H1 (cell line): Measurements from ENCODE around the gene TMUB2. TPM values are rescaled to one million over a fixed set of nuclear protein-coding genes. Genes with fewer than 3 reads are reported as not detected.

Source experiments
- CTCF ChIA-PET: fragments of 300-600 bp; sonication (Branson Sonifier 250); formaldehyde crosslinking; loops from one replicate; lab custom pipeline; 2021; ENCODE audit not compliant: partially characterized antibody; lab: Charles Lee
- POLR2A ChIA-PET: fragments of 300-600 bp; sonication (Branson Sonifier 250); formaldehyde crosslinking; loops from one replicate; lab custom pipeline; 2021; ENCODE audit warnings: inconsistent platforms; ENCODE audit not compliant: partially characterized antibody; lab: Charles Lee
- DNase-seq, 2 experiments: peaks; one replicate each; pipeline versions ENCODE4 v3.0.0 to v3.0.0-alpha.2; 2010 to 2022; ENCODE audit warnings: low spot score in 2 of 2, low read depth in 1 of 2, mixed read lengths in 1 of 2
- FAIRE-seq: peaks from 2 replicates; lab custom pipeline; 2011; peaks lifted over from hg19 to GRCh38; lab: Jason Lieb, UNC
- H2AFZ ChIP-seq: 2 replicates; pipeline ENCODE4 v1.8.1; 2012; ENCODE audit warnings: low read length, inconsistent platforms
- H2AK5ac ChIP-seq: 2 replicates; pipeline ENCODE4 v1.6.1; 2013; ENCODE audit warnings: low read depth, low read length
- H2BK120ac ChIP-seq: replicated peaks from 2 replicates; pipeline ENCODE3; 2013; ENCODE audit warnings: low read depth, low read length, inconsistent platforms
- H2BK12ac ChIP-seq: 2 replicates; pipeline ENCODE4 v1.6.1; 2013; ENCODE audit warnings: low read depth, low read length
- H2BK15ac ChIP-seq: 2 replicates; pipeline ENCODE4 v1.6.1; 2013; ENCODE audit warnings: low read length
- H2BK20ac ChIP-seq: 2 replicates; pipeline ENCODE4 v1.6.1; 2013; ENCODE audit warnings: low read length
- H2BK5ac ChIP-seq: 2 replicates; pipeline ENCODE4 v1.6.1; 2013; ENCODE audit warnings: low read depth, low read length
- H3K14ac ChIP-seq: 2 replicates; pipeline ENCODE4 v1.6.1; 2013; ENCODE audit warnings: inconsistent platforms; ENCODE audit not compliant: insufficient read length
- H3K18ac ChIP-seq: 2 replicates; pipeline ENCODE4 v1.6.1; 2013; ENCODE audit warnings: low read length; ENCODE audit errors: extremely low read depth
- H3K23ac ChIP-seq: 2 replicates; pipeline ENCODE4 v1.6.1; 2013; ENCODE audit warnings: inconsistent platforms; ENCODE audit not compliant: insufficient read length
- H3K23me2 ChIP-seq: 2 replicates; pipeline ENCODE4 v1.6.1; 2013; ENCODE audit warnings: low read depth, low read length
- H3K27ac ChIP-seq: 2 replicates; pipeline ENCODE4 v1.6.1; 2011; ENCODE audit warnings: low read depth, low read length, inconsistent platforms
- H3K27me3 ChIP-seq, 4 experiments: replicated peaks in 1 of 4; 1 replicate in 1 of 4; 2 replicates in 3 of 4; pipeline versions ENCODE4 v1.6.1 to v1.8.1; 2011 to 2013; ENCODE audit warnings: low read length in 3 of 4, mild to moderate bottlenecking in 3 of 4, inconsistent platforms in 2 of 4, mixed read lengths in 2 of 4, moderate library complexity in 1 of 4; ENCODE audit not compliant: control insufficient read depth in 3 of 4, insufficient read depth in 3 of 4; ENCODE audit errors: extremely low read depth in 1 of 4
- H3K36me3 ChIP-seq, 4 experiments: 2 replicates each; pipeline versions ENCODE4 v1.6.1 to v1.8.1; 2011 to 2013; ENCODE audit warnings: mild to moderate bottlenecking in 4 of 4, low read length in 3 of 4, moderate library complexity in 2 of 4, control low read depth in 1 of 4, inconsistent platforms in 1 of 4; ENCODE audit not compliant: insufficient read depth in 4 of 4, control insufficient read depth in 2 of 4
- H3K4ac ChIP-seq: replicated peaks from 2 replicates; pipeline ENCODE3; 2013; ENCODE audit warnings: low read length, low read depth, mixed read lengths, inconsistent platforms; ENCODE audit not compliant: insufficient read length
- H3K4me1 ChIP-seq, 4 experiments: replicated peaks in 1 of 4; 1 replicate in 1 of 4; 2 replicates in 3 of 4; pipeline versions ENCODE4 v1.6.1 to v1.8.1; 2011 to 2013; ENCODE audit warnings: low read length in 3 of 4, inconsistent platforms in 2 of 4, mixed read lengths in 1 of 4; ENCODE audit not compliant: insufficient read depth in 4 of 4, control insufficient read depth in 3 of 4
- H3K4me2 ChIP-seq, 2 experiments: 2 replicates each; pipeline versions ENCODE4 v1.6.1 to v1.8.1; 2011 to 2013; ENCODE audit warnings: low read depth in 2 of 2, low read length in 2 of 2, control low read depth in 1 of 2, inconsistent platforms in 1 of 2, mild to moderate bottlenecking in 1 of 2; ENCODE audit not compliant: insufficient read depth in 1 of 2
- H3K4me3 ChIP-seq, 4 experiments: fragments of 200-600, 300-600 bp in 1 of 4; sonication (generic), shearing (Covaris generic), sonication (Bioruptor Twin) in 1 of 4; 2 replicates each; pipeline versions ENCODE4 v1.5.1 to v1.8.1; 2011 to 2016; ENCODE audit warnings: low read length in 4 of 4, low read depth in 3 of 4, control low read depth in 2 of 4, inconsistent platforms in 2 of 4, mild to moderate bottlenecking in 2 of 4, mixed read lengths in 1 of 4, moderate library complexity in 1 of 4; ENCODE audit not compliant: insufficient read depth in 2 of 4; ENCODE audit errors: extremely low read depth in 1 of 4
- H3K56ac ChIP-seq: replicated peaks from 2 replicates; pipeline ENCODE3; 2013; ENCODE audit warnings: low read depth, mild to moderate bottlenecking, mixed read lengths, low read length, inconsistent platforms; ENCODE audit not compliant: insufficient read length
- H3K79me1 ChIP-seq: 2 replicates; pipeline ENCODE4 v1.6.1; 2013; ENCODE audit warnings: low read depth, low read length, control low read depth
- H3K79me2 ChIP-seq, 2 experiments: 2 replicates each; pipeline versions ENCODE4 v1.6.1 to v1.8.1; 2012 to 2013; ENCODE audit warnings: low read length in 2 of 2, mild to moderate bottlenecking in 2 of 2, inconsistent platforms in 1 of 2; ENCODE audit not compliant: insufficient read depth in 2 of 2, control insufficient read depth in 1 of 2
- H3K9ac ChIP-seq, 4 experiments: replicated peaks in 1 of 4; 1 replicate in 1 of 4; 2 replicates in 3 of 4; pipeline versions ENCODE4 v1.6.1 to v1.8.1; 2011 to 2013; ENCODE audit warnings: low read depth in 3 of 4, low read length in 3 of 4, control low read depth in 2 of 4, mild to moderate bottlenecking in 2 of 4, moderate library complexity in 2 of 4, inconsistent platforms in 1 of 4; ENCODE audit errors: extremely low read depth in 1 of 4
- H3K9me3 ChIP-seq, 2 experiments: 2 replicates each; pipeline versions ENCODE4 v1.6.1 to v1.8.1; 2012 to 2013; ENCODE audit warnings: mild to moderate bottlenecking in 2 of 2, moderate library complexity in 2 of 2, control low read depth in 1 of 2, inconsistent platforms in 1 of 2, low read depth in 1 of 2, low read length in 1 of 2, mixed read lengths in 1 of 2; ENCODE audit not compliant: insufficient read depth in 2 of 2
- H4K20me1 ChIP-seq, 2 experiments: replicated peaks in 1 of 2; 2 replicates each; pipeline versions ENCODE3 to v1.8.1; 2011 to 2013; ENCODE audit warnings: inconsistent platforms in 2 of 2, low read length in 2 of 2, mild to moderate bottlenecking in 1 of 2; ENCODE audit not compliant: insufficient read depth in 2 of 2, control insufficient read depth in 1 of 2
- H4K5ac ChIP-seq: 2 replicates; pipeline ENCODE4 v1.6.1; 2013; ENCODE audit warnings: low read length, low read depth, mixed read lengths, inconsistent platforms; ENCODE audit not compliant: insufficient read length
- H4K8ac ChIP-seq: 2 replicates; pipeline ENCODE4 v1.8.0; 2013; ENCODE audit warnings: mild to moderate bottlenecking, moderate library complexity, low read length, inconsistent platforms; ENCODE audit not compliant: insufficient read depth; ENCODE audit errors: extremely low read depth
- H4K91ac ChIP-seq: replicated peaks from 2 replicates; pipeline ENCODE3; 2013; ENCODE audit warnings: low read length, mixed read lengths, inconsistent platforms; ENCODE audit not compliant: insufficient read length
- CBX5 ChIP-seq: fragments of 300-800, 300-1000 bp; sonication (generic); IDR thresholded peaks from 2 replicates; pipeline ENCODE4 v1.7.1; 2016; ENCODE audit warnings: antibody characterized with exemption, low read length, low read depth
- CREB1 ChIP-seq: IDR thresholded peaks from 2 replicates; pipeline ENCODE4 v1.6.1; 2012; ENCODE audit warnings: inconsistent platforms
- CTBP2 ChIP-seq: IDR thresholded peaks from 2 replicates; pipeline ENCODE4 v1.7.0; 2011; ENCODE audit warnings: borderline replicate concordance, mild to moderate bottlenecking, moderate library complexity, mixed read lengths, low read length; ENCODE audit not compliant: insufficient read depth, insufficient read length
- HDAC2 ChIP-seq, 2 experiments: fragments of 300-600 bp in 1 of 2; sonication (generic) in 1 of 2; IDR thresholded peaks; 2 replicates each; pipeline ENCODE4 v1.6.1; 2011 to 2012; ENCODE audit warnings: low read depth in 2 of 2, low read length in 2 of 2, mild to moderate bottlenecking in 2 of 2, moderate library complexity in 2 of 2, borderline replicate concordance in 1 of 2, inconsistent platforms in 1 of 2
- MAFK ChIP-seq: IDR thresholded peaks from 2 replicates; pipeline ENCODE4 v1.6.1; 2012; ENCODE audit warnings: low read depth, mild to moderate bottlenecking, improper control_type of control experiment, low read length
- NRF1 ChIP-seq: IDR thresholded peaks from 2 replicates; pipeline ENCODE4 v1.6.1; 2011; ENCODE audit warnings: mild to moderate bottlenecking, low read depth, low read length, improper control_type of control experiment
- WGBS, 2 experiments: shearing (Covaris generic) in 1 of 2; methylation state at CpG; one replicate each; pipeline versions ENCODE4 v1.1.6 to v1.1.7; 2013 to 2015; ENCODE audit warnings: low lambda C conversion rate in 2 of 2, mixed read lengths in 2 of 2, inconsistent platforms in 1 of 2, low coverage in 1 of 2, missing lambda C conversion rate in 1 of 2; ENCODE audit not compliant: insufficient replicate concordance in 2 of 2, insufficient coverage in 1 of 2, insufficient read length in 1 of 2; ENCODE audit errors: extremely low coverage in 1 of 2, missing lambda C conversion rate in 1 of 2; 5-methylcytosine and 5-hydroxymethylcytosine counted together
- polyA plus RNA-seq, 7 experiments: library from polyadenylated mRNA; depleted of rRNA in 3 of 7; stranded (reverse) in 5 of 7; unstranded in 2 of 7; fragments of >200 nt in 5 of 7; fragments of 200-250 nt in 2 of 7; gene quantifications; 1 replicate in 5 of 7; 2 replicates in 1 of 7; 4 replicates in 1 of 7; pipeline versions ENCODE4 v1.2.1 to v1.2.3, GENCODE V29; 2011 to 2013; ENCODE audit warnings: missing spikeins in 2 of 7, mixed read lengths in 2 of 7
- total RNA-seq: library from RNA; stranded (reverse); fragmentation: NEBNext Ultra II Directional; extraction: Animal tissue kit (Norgen Biotek cat#: 25700); gene quantifications from 2 replicates; pipeline ENCODE4 v1.2.1, GENCODE V29; 2021
- TF ChIP-seq, protein P1 (sequence below): IDR thresholded peaks from 2 replicates; pipeline ENCODE4 v1.6.1; 2012; ENCODE audit warnings: low read length, inconsistent platforms
- TF ChIP-seq, protein P2 (sequence below), 3 experiments: IDR thresholded peaks; 1 replicate in 2 of 3; 2 replicates in 1 of 3; pipeline versions ENCODE4 v1.5.1 to v1.6.1; 2011; ENCODE audit warnings: low read length in 3 of 3, mild to moderate bottlenecking in 3 of 3, inconsistent platforms in 2 of 3, low read depth in 1 of 3, moderate library complexity in 1 of 3; ENCODE audit not compliant: insufficient read depth in 1 of 3; ENCODE audit errors: control extremely low read depth in 1 of 3

Gene TMUB2
- total and polyA plus RNA-seq, 2 of the 8 experiments (the other 6 are each of a cell fraction or from before 2014, with no cell fraction given), result 18.5 to 30.5 TPM

DNA sequence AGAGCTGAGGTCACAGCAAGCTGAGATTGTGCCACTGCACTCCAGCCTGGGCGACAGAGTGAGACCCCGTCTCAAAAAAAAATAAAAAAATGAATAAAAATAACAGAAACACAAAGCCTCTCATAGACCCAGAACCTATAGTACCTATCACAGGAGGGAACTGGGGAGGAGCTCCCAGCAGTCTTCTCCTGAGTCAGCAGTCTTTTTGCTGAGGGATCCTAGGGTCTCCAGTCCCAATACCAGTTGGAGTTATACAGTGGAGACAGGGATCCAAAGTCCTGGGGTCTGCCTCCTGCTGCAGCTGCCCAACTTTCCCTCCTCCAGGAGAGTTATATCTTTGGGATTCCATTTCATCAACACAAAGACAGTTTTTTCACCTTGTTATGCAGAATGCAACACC lies 3.7 kb upstream of the TMUB2 start:
- no peak overlapping the region for H3K27ac ChIP-seq
- H3K79me1 ChIP-seq, result peaks cover 9% of the 10 kb centered on the region
- no peak overlapping the region for H4K91ac ChIP-seq
- H3K4ac ChIP-seq, result no peak overlapping the region
- no peak overlapping the region for H2BK20ac ChIP-seq
- no peak for FAIRE-seq
- POLR2A ChIA-PET, result interaction anchor here (5.0 to 5.8 kb wide), 2 partner anchors 9 to 16 kb away, joined by 21 to 84 read pairs; partner anchors contain the start of gene ASB16
- no peak overlapping the region for H3K23ac ChIP-seq
- H3K9me3 ChIP-seq, result no peaks in the 10 kb centered on the region
- peaks cover 10 to 20% (median 17%) of the 10 kb centered on the region in 4 experiments for H3K36me3 ChIP-seq
- H2BK120ac ChIP-seq, result no peak overlapping the region
- DNase-seq, result no peak
- TF ChIP-seq, protein P1, sequence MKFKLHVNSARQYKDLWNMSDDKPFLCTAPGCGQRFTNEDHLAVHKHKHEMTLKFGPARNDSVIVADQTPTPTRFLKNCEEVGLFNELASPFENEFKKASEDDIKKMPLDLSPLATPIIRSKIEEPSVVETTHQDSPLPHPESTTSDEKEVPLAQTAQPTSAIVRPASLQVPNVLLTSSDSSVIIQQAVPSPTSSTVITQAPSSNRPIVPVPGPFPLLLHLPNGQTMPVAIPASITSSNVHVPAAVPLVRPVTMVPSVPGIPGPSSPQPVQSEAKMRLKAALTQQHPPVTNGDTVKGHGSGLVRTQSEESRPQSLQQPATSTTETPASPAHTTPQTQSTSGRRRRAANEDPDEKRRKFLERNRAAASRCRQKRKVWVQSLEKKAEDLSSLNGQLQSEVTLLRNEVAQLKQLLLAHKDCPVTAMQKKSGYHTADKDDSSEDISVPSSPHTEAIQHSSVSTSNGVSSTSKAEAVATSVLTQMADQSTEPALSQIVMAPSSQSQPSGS, result no peak
- TF ChIP-seq MAFK, result 0 out of 2 replicates have a peak, but pooled peaks have one; percentile 10
- TF ChIP-seq NRF1, result no peak
- TF ChIP-seq CREB1, result no peak
- TF ChIP-seq, protein P2, sequence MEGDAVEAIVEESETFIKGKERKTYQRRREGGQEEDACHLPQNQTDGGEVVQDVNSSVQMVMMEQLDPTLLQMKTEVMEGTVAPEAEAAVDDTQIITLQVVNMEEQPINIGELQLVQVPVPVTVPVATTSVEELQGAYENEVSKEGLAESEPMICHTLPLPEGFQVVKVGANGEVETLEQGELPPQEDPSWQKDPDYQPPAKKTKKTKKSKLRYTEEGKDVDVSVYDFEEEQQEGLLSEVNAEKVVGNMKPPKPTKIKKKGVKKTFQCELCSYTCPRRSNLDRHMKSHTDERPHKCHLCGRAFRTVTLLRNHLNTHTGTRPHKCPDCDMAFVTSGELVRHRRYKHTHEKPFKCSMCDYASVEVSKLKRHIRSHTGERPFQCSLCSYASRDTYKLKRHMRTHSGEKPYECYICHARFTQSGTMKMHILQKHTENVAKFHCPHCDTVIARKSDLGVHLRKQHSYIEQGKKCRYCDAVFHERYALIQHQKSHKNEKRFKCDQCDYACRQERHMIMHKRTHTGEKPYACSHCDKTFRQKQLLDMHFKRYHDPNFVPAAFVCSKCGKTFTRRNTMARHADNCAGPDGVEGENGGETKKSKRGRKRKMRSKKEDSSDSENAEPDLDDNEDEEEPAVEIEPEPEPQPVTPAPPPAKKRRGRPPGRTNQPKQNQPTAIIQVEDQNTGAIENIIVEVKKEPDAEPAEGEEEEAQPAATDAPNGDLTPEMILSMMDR (IDR thresholded peaks at IDR 0.05; ENCODE audit: control extremely low read depth in 1 of 3, insufficient read depth in 1 of 3, low read depth in 1 of 3, low read length in 3 of 3), result no peak
- TF ChIP-seq CTBP2, result no peak
- no peak for TF ChIP-seq HDAC2 (IDR thresholded peaks at IDR 0.05; ENCODE audit: borderline replicate concordance in 1 of 2, low read depth in 2 of 2, low read length in 2 of 2)
- TF ChIP-seq CBX5, result no peak
- no peak overlapping the region for H2BK5ac ChIP-seq
- H3K14ac ChIP-seq, result no peak overlapping the region
- no peak overlapping the region for H3K9ac ChIP-seq
- no peak overlapping the region for H3K4me2 ChIP-seq
- H3K27me3 ChIP-seq, result no peaks in the 10 kb centered on the region
- no peak overlapping the region for H4K8ac ChIP-seq
- CTCF ChIA-PET, result interaction anchor here (1.1 to 6.3 kb wide), 2 partner anchors 11 to 162 kb away, joined by 3 to 36 read pairs; partner anchors contain the start of genes ASB16 and GRN
- H3K23me2 ChIP-seq, result no peaks in the 10 kb centered on the region; the same call in 1 of the 2 replicates
- peaks cover 0 to 3% of the 10 kb centered on the region in 2 experiments for H4K20me1 ChIP-seq
- 97% methylated on average over 2 of the region's 2 CpGs; no CpG with 5 or more reads in 1 of the 2 experiments for WGBS, 2 experiments
- no peak overlapping the region for H3K18ac ChIP-seq
- H4K5ac ChIP-seq, result no peak overlapping the region
- peaks cover 0 to 4% (median 0%) of the 10 kb centered on the region in 4 experiments; a peak in 1 of 7 replicates for H3K4me1 ChIP-seq
- H3K56ac ChIP-seq, result no peak overlapping the region
- no peak overlapping the region for H3K4me3 ChIP-seq
- H3K79me2 ChIP-seq, result peaks cover 5 to 37% of the 10 kb centered on the region in 2 experiments; a peak in 3 of 4 replicates
- no peak overlapping the region for H2AK5ac ChIP-seq
- H2BK15ac ChIP-seq, result no peak overlapping the region
- H2BK12ac ChIP-seq, result no peak overlapping the region
- no peak overlapping the region for H2AFZ ChIP-seq
